Fibroblast of upper back skin (primary cell): ENCODE measurements around the gene MAP1S.

Experiments
- DNase-seq: peaks from one replicate; pipeline ENCODE4 v3.0.0-alpha.2; 2013

Gene MAP1S

GRCh38 chr19:17718947-17719711 is at the start of gene MAP1S:
MAP1S (plus strand) TSS chr19:17719480; CDS start chr19:17719503, 23 bp downstream.
- peak; percentile 52 for DNase-seq

GRCh38 chr19:17671906-17672305 is 47.4 kb upstream of the MAP1S start:
- peak; percentile 11 for DNase-seq

- DNase-seq: no peak
Observed at GRCh38 chr19:17673937-17674799, 45.1 kb upstream of the MAP1S start.

- DNase-seq: no peak
Observed at GRCh38 chr19:17676295-17676694, 43.0 kb upstream of the MAP1S start.

- DNase-seq: no peak
Observed at GRCh38 chr19:17677002-17677401, 42.3 kb upstream of the MAP1S start.

- no peak for DNase-seq
Observed at GRCh38 chr19:17678836-17679235, 40.4 kb upstream of the MAP1S start.

- no peak for DNase-seq
Observed at GRCh38 chr19:17679526-17680229, 39.6 kb upstream of the MAP1S start.

- peak; percentile 34 for DNase-seq
Observed at GRCh38 chr19:17680230-17680722, 39.0 kb upstream of the MAP1S start.

- peak; percentile 35 for DNase-seq
Observed at GRCh38 chr19:17681505-17682125, 37.7 kb upstream of the MAP1S start.

GRCh38 chr19:17682273-17682672 is 37.0 kb upstream of the MAP1S start:
- no peak for DNase-seq

- no peak for DNase-seq
Observed at GRCh38 chr19:17683078-17683477, 36.2 kb upstream of the MAP1S start.

- no peak for DNase-seq
Observed at GRCh38 chr19:17684256-17684655, 35.0 kb upstream of the MAP1S start.

- DNase-seq: no peak
Observed at GRCh38 chr19:17685451-17686022, 33.7 kb upstream of the MAP1S start.

GRCh38 chr19:17686023-17686521 is 33.2 kb upstream of the MAP1S start:
- peak; percentile 17 for DNase-seq

GRCh38 chr19:17686592-17687024 is 32.7 kb upstream of the MAP1S start:
- peak; percentile 20 for DNase-seq

GRCh38 chr19:17687141-17687856 is 32.0 kb upstream of the MAP1S start:
- no peak for DNase-seq

- DNase-seq: peak; percentile 35
Observed at GRCh38 chr19:17687857-17688784, 31.2 kb upstream of the MAP1S start, which contains the start of gene UNC13A. UNC13A (minus strand) TSS chr19:17688354; CDS start chr19:17688199, 155 bp downstream.

GRCh38 chr19:17688853-17689595 is 30.3 kb upstream of the MAP1S start:
- DNase-seq: no peak

GRCh38 chr19:17692566-17692965 is 26.7 kb upstream of the MAP1S start:
- no peak for DNase-seq
